Measurements from ENCODE around the gene PRR33. TPM values are rescaled to one million over a fixed set of nuclear protein-coding genes. Genes with fewer than 3 reads are reported as not detected.

The PRR33 gene
- total RNA-seq, 1 experiment from 2014 or later, result not detected

GRCh38 chr11:1846453-1846932 is 45.2 kb downstream of the PRR33 start:
- H3K27me3 ChIP-seq (ENCODE audit: control insufficient read depth, insufficient read depth, low read length), result no peaks in the 10 kb centered on the region
- DNase-seq (ENCODE audit: low read depth, low spot score) (no peak), ATAC-seq (no peak)
- H3K4me3 ChIP-seq (ENCODE audit: low read depth in 2 of 2, low read length in 2 of 2), result no peak overlapping the region
- no peak overlapping the region for H3K27ac ChIP-seq (ENCODE audit: low read length)
- H3K4me1 ChIP-seq (ENCODE audit: control insufficient read depth, insufficient read depth, low read length), result peaks cover 10% of the 10 kb centered on the region
- no TSS peak for BruUV-seq (replicated peaks)
- in situ Hi-C loops (cut with HindIII; ENCODE audit: low pct_unique_long_range_greater_than_20kb, low sequenced_read_pairs), result no loop called here
- H3K9me3 ChIP-seq (ENCODE audit: control insufficient read depth, insufficient read depth, low read depth, low read length), result no peaks in the 10 kb centered on the region
- no peak for TF ChIP-seq POLR2AphosphoS5 (IDR thresholded peaks at IDR 0.05; ENCODE audit: low read depth, low read length)
- no peak for TF ChIP-seq CTCF (IDR thresholded peaks at IDR 0.05)
- TF ChIP-seq TCF7L2 (IDR thresholded peaks at IDR 0.05; ENCODE audit: low read depth, low read length), result no peak
- TF ChIP-seq SIN3A (IDR thresholded peaks at IDR 0.05; ENCODE audit: borderline replicate concordance, insufficient read depth, low read depth, low read length), result no peak
- no peak for TF ChIP-seq REST (IDR thresholded peaks at IDR 0.05; ENCODE audit: insufficient read depth in 1 of 2, low read depth in 2 of 2, low read length in 1 of 2)
- POLR2A ChIA-PET, result interaction anchor here (0.7 kb wide), 1 partner anchor 26 kb away, joined by 3 read pairs; no protein-coding TSS in a partner anchor
- intact Hi-C loops (cut with micrococcal nuclease; ENCODE audit: unreplicated experiment), result no loop called here
- H3K36me3 ChIP-seq (ENCODE audit: control insufficient read depth, insufficient read depth, low read length), result no peaks in the 10 kb centered on the region
- CTCF ChIA-PET, result no interaction called here

GRCh38 chr11:1845561-1846452 is 45.9 kb downstream of the PRR33 start:
- Histone ChIP-seq H3K4me1 (ENCODE audit: control insufficient read depth, insufficient read depth, low read length) (peaks cover 10% of the 10 kb centered on the region), H3K36me3 (ENCODE audit: control insufficient read depth, insufficient read depth, low read length) (no peaks in the 10 kb centered on the region), H3K27ac (ENCODE audit: low read length) (no peak overlapping the region), H3K9me3 (ENCODE audit: control insufficient read depth, insufficient read depth, low read depth, low read length) (no peaks in the 10 kb centered on the region), H3K27me3 (ENCODE audit: control insufficient read depth, insufficient read depth, low read length) (no peaks in the 10 kb centered on the region), H3K4me3 (ENCODE audit: low read depth in 2 of 2, low read length in 2 of 2) (no peak overlapping the region)
- TF ChIP-seq REST (IDR thresholded peaks at IDR 0.05; ENCODE audit: insufficient read depth in 1 of 2, low read depth in 2 of 2, low read length in 1 of 2) (no peak), TCF7L2 (IDR thresholded peaks at IDR 0.05; ENCODE audit: low read depth, low read length) (no peak), POLR2AphosphoS5 (IDR thresholded peaks at IDR 0.05; ENCODE audit: low read depth, low read length) (no peak), CTCF (IDR thresholded peaks at IDR 0.05) (no peak), SIN3A (IDR thresholded peaks at IDR 0.05; ENCODE audit: borderline replicate concordance, insufficient read depth, low read depth, low read length) (no peak)
- no TSS peak for BruUV-seq (replicated peaks)
- intact Hi-C loops (cut with micrococcal nuclease; ENCODE audit: unreplicated experiment), result no loop called here
- peak; percentile 29; the same call in 1 of the 2 replicates for ATAC-seq
- no peak for DNase-seq (ENCODE audit: low read depth, low spot score)
- ChIA-PET POLR2A (no interaction called here), CTCF (interaction anchor here (0.5 to 0.6 kb wide), 3 partner anchors 13 to 136 kb away, joined by 3 to 7 read pairs (median 5); no protein-coding TSS in a partner anchor)
- in situ Hi-C loops (cut with HindIII; ENCODE audit: low pct_unique_long_range_greater_than_20kb, low sequenced_read_pairs), result no loop called here

Data from Panc1 (cell line).